HCT116 (cell line): ENCODE measurements around the gene POLR3A.

Source experiments
- EZH2 ChIP-seq: fragments of 200-600 bp; sonication (generic); IDR thresholded peaks from 2 replicates; pipeline ENCODE4 v1.6.1; 2017; ENCODE audit warnings: antibody characterized with exemption, mixed run types
- POLR2AphosphoS5 ChIP-seq: IDR thresholded peaks from 2 replicates; pipeline ENCODE4 v1.6.1; 2011; ENCODE audit warnings: mild to moderate bottlenecking, low read depth, low read length, moderate library complexity
- RAD21 ChIP-seq: IDR thresholded peaks from 2 replicates; pipeline ENCODE4 v1.6.1; 2012; ENCODE audit warnings: low read depth, mild to moderate bottlenecking
- SIN3A ChIP-seq: IDR thresholded peaks from 2 replicates; pipeline ENCODE4 v1.6.1; 2012; ENCODE audit warnings: low read depth
- TF ChIP-seq, protein P1 (sequence below), 3 experiments: fragments of 200-600 bp in 1 of 3; sonication (generic) in 1 of 3; IDR thresholded peaks in 2 of 3; conservative IDR thresholded peaks in 1 of 3; 2 replicates each; pipeline ENCODE4 v1.5.1; 2012 to 2017; ENCODE audit warnings: low read depth in 2 of 3, low read length in 2 of 3, antibody characterized with exemption in 1 of 3, borderline replicate concordance in 1 of 3, control low read depth in 1 of 3, mild to moderate bottlenecking in 1 of 3, mixed read lengths in 1 of 3, mixed run types in 1 of 3, moderate library complexity in 1 of 3; ENCODE audit not compliant: insufficient read depth in 1 of 3
- TF ChIP-seq, protein P2 (sequence below): IDR thresholded peaks from 2 replicates; pipeline ENCODE4 v1.6.1; 2012

DNA sequence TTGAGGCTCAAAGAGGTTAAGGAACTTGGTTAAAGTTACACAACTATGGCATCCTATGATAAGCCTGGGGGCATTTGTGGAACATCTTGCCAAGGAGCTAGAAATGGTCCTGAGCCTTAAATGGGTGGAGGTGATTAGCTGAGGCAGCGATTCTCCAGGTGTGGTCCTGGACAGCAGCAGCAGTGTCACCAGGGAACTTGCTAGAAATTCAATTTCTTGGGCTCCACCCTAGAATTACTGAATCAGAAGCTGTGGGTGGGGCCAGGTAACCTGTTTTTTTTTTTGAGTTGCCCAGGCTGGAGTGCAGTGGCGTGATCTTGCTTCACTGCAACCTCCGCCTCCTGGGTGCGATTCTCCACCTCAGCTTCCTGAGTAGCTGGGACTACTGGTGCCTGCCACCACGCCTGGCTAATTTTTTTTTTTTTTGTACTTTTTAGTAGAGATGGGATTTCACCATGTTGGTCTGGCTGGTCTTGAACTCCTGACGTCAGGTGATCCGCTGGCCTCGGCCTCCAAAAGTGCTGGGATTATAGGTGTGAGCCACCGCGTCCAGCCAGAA, 17.5 kb upstream of the POLR3A start:
- TF ChIP-seq EZH2 (no peak), RAD21 (no peak), POLR2AphosphoS5 (no peak), SIN3A (no peak)
- TF ChIP-seq, protein P1, sequence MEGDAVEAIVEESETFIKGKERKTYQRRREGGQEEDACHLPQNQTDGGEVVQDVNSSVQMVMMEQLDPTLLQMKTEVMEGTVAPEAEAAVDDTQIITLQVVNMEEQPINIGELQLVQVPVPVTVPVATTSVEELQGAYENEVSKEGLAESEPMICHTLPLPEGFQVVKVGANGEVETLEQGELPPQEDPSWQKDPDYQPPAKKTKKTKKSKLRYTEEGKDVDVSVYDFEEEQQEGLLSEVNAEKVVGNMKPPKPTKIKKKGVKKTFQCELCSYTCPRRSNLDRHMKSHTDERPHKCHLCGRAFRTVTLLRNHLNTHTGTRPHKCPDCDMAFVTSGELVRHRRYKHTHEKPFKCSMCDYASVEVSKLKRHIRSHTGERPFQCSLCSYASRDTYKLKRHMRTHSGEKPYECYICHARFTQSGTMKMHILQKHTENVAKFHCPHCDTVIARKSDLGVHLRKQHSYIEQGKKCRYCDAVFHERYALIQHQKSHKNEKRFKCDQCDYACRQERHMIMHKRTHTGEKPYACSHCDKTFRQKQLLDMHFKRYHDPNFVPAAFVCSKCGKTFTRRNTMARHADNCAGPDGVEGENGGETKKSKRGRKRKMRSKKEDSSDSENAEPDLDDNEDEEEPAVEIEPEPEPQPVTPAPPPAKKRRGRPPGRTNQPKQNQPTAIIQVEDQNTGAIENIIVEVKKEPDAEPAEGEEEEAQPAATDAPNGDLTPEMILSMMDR (IDR thresholded peaks at IDR 0.05 in 2 of 3, conservative IDR thresholded peaks at IDR 0.05 in 1 of 3; ENCODE audit: borderline replicate concordance in 1 of 3, insufficient read depth in 1 of 3, low read depth in 2 of 3, low read length in 2 of 3), result no peak
- TF ChIP-seq, protein P2, sequence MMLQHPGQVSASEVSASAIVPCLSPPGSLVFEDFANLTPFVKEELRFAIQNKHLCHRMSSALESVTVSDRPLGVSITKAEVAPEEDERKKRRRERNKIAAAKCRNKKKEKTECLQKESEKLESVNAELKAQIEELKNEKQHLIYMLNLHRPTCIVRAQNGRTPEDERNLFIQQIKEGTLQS, result no peak
